Fibroblast of lung (primary cell): ENCODE data around the gene NUDT14. TPM values are rescaled to one million over a fixed set of nuclear protein-coding genes. Genes with fewer than 3 reads are reported as not detected.

ENCODE experiments used
- DNase-seq, 2 donors: peaks; one replicate each; pipeline versions ENCODE4 v3.0.0 to v3.0.0-alpha.2; 2010; ENCODE audit warnings: low read depth in 2 of 2
- H2AFZ ChIP-seq: 2 replicates; pipeline ENCODE4 v1.5.1; 2012; ENCODE audit warnings: low read length, control low read depth, inconsistent platforms
- H3K27ac ChIP-seq: 2 replicates; pipeline ENCODE4 v1.5.1; 2011; ENCODE audit warnings: low read length, control low read depth; ENCODE audit not compliant: insufficient read depth
- H3K27me3 ChIP-seq: 2 replicates; pipeline ENCODE4 v1.5.1; 2011; ENCODE audit warnings: mild to moderate bottlenecking, low read length; ENCODE audit not compliant: control insufficient read depth, insufficient read depth
- H3K36me3 ChIP-seq: 2 replicates; pipeline ENCODE4 v1.5.1; 2011; ENCODE audit warnings: low read length; ENCODE audit not compliant: control insufficient read depth, insufficient read depth
- H3K4me1 ChIP-seq: 2 replicates; pipeline ENCODE4 v1.5.1; 2011; ENCODE audit warnings: low read length; ENCODE audit not compliant: control insufficient read depth, insufficient read depth; ENCODE audit errors: extremely low read depth
- H3K4me2 ChIP-seq: 2 replicates; pipeline ENCODE4 v1.5.1; 2011; ENCODE audit warnings: low read length, control low read depth; ENCODE audit not compliant: insufficient read depth; ENCODE audit errors: extremely low read depth
- H3K4me3 ChIP-seq, 4 experiments: fragments of 200-600 bp in 1 of 4; sonication (generic) in 1 of 4; replicated peaks in 1 of 4; 2 replicates each; pipeline ENCODE4 v1.5.1; 2011 to 2016; ENCODE audit warnings: low read length in 4 of 4, low read depth in 3 of 4, mild to moderate bottlenecking in 3 of 4, control low read depth in 2 of 4, inconsistent platforms in 1 of 4, mixed read lengths in 1 of 4; ENCODE audit not compliant: insufficient read depth in 1 of 4; ENCODE audit errors: control extremely low read depth in 1 of 4
- H3K79me2 ChIP-seq: 2 replicates; pipeline ENCODE4 v1.5.1; 2012; ENCODE audit warnings: mild to moderate bottlenecking, low read length, inconsistent platforms; ENCODE audit not compliant: control insufficient read depth, insufficient read depth
- H3K9ac ChIP-seq: 2 replicates; pipeline ENCODE4 v1.5.1; 2011; ENCODE audit warnings: mild to moderate bottlenecking, low read length, control low read depth; ENCODE audit not compliant: insufficient read depth
- H3K9me3 ChIP-seq: 2 replicates; pipeline ENCODE4 v1.5.1; 2012; ENCODE audit warnings: low read depth, low read length; ENCODE audit not compliant: control insufficient read depth, insufficient read depth
- H4K20me1 ChIP-seq: 2 replicates; pipeline ENCODE4 v1.5.1; 2011; ENCODE audit warnings: low read length; ENCODE audit not compliant: control insufficient read depth, insufficient read depth; ENCODE audit errors: extremely low read depth
- EZH2 ChIP-seq: IDR thresholded peaks from 2 replicates; pipeline ENCODE4 v1.5.1; 2012; ENCODE audit warnings: low read length, control low read depth, mild to moderate bottlenecking; ENCODE audit errors: missing control alignments
- polyA plus RNA-seq, 2 donors: library from polyadenylated mRNA; depleted of rRNA in 1 of 2; stranded (reverse) in 1 of 2; unstranded in 1 of 2; fragments of >200 nt; gene quantifications; 2 replicates each; pipeline ENCODE4 v1.2.1, GENCODE V29; 2011 to 2012; ENCODE audit warnings: missing spikeins in 1 of 2
- total RNA-seq: library from RNA; depleted of rRNA; stranded (reverse); fragments of >200 nt; gene quantifications from 2 replicates; pipeline ENCODE4 v1.2.1, GENCODE V29; 2014
- TF ChIP-seq, protein P1 (sequence below), 2 donors: IDR thresholded peaks in 1 of 2; conservative IDR thresholded peaks in 1 of 2; 1 replicate in 1 of 2; 2 replicates in 1 of 2; pipeline ENCODE4 v1.5.1; 2011 to 2012; ENCODE audit warnings: low read length in 2 of 2, control low read depth in 1 of 2, inconsistent platforms in 1 of 2, low read depth in 1 of 2, mild to moderate bottlenecking in 1 of 2

Gene NUDT14
- total and polyA plus RNA-seq, 2 donors (not counting 1 experiment from before 2014, with no cell fraction given): 6.7 to 14.2 TPM

DNA sequence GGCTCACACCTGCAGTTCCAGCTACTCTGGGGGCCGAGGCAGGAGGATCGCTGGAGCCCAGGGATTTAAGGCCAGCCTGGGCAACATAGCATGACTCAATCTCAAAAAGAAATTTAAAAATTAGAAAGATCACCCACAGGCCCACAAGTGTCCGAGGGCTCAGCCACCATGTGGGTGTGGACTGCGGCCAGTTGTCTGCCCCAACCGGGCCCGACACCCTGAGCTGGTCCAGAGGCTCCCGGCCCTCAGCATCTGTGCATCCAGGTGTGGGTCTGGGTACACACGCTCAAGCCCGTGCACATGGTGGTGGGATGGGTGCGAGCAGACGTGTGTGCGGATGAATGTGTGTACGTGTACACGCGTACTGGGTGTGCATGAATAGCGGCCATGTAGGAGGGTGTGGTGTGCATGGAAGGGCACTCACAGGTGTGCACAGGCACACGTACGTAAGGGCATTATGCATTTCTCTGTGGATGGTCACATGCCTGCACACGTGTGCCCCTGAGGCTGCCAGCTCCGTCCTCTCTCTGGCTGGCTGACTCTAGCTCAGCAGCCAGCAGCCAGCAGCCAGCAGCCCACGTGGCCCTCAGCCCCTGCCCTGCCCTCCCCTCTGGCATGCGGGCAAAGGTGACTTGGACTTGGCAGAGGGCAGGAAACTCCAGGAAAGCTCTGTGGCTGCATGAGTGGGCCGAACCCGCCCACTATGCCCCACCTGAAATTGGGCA lies 23.3 kb upstream of the NUDT14 start:
- H2AFZ ChIP-seq: no peak overlapping the region

DNA sequence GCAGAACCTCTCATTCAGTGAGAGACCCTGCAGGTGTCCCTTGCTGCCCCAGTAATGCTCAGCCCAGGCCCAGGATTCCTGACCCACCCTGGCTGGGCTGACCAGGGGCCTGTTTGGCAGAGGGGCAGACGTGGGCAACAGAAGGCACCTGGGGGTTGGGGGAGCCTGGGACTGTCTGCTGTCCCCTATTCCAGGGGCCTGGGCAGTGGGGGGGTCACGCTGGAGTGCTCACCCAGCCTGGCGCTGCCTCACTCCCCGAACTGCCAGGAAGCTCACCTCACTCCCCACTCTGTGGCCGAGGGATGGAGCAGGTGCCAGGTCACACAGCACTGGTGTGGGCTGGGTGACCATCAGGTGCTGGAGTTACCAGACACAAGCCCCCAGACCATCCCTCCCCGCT lies 22.6 kb upstream of the NUDT14 start:
- no peak overlapping the region for H2AFZ ChIP-seq
- no peak overlapping the region for H3K9ac ChIP-seq
- no peak overlapping the region for H3K4me3 ChIP-seq
- H3K27me3 ChIP-seq: no peaks in the 10 kb centered on the region
- no peak for DNase-seq
- peaks cover 2% of the 10 kb centered on the region for H3K4me1 ChIP-seq
- no peaks in the 10 kb centered on the region for H4K20me1 ChIP-seq
- no peak overlapping the region for H3K27ac ChIP-seq
- no peak overlapping the region for H3K4me2 ChIP-seq
- no peaks in the 10 kb centered on the region for H3K79me2 ChIP-seq
- H3K9me3 ChIP-seq: no peaks in the 10 kb centered on the region
- H3K36me3 ChIP-seq: no peaks in the 10 kb centered on the region
- TF ChIP-seq EZH2: no peak
- TF ChIP-seq, protein P1, sequence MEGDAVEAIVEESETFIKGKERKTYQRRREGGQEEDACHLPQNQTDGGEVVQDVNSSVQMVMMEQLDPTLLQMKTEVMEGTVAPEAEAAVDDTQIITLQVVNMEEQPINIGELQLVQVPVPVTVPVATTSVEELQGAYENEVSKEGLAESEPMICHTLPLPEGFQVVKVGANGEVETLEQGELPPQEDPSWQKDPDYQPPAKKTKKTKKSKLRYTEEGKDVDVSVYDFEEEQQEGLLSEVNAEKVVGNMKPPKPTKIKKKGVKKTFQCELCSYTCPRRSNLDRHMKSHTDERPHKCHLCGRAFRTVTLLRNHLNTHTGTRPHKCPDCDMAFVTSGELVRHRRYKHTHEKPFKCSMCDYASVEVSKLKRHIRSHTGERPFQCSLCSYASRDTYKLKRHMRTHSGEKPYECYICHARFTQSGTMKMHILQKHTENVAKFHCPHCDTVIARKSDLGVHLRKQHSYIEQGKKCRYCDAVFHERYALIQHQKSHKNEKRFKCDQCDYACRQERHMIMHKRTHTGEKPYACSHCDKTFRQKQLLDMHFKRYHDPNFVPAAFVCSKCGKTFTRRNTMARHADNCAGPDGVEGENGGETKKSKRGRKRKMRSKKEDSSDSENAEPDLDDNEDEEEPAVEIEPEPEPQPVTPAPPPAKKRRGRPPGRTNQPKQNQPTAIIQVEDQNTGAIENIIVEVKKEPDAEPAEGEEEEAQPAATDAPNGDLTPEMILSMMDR (conservative IDR thresholded peaks at IDR 0.05 in 1 of 2, IDR thresholded peaks at IDR 0.05 in 1 of 2; ENCODE audit: low read depth in 1 of 2, low read length in 2 of 2): no peak

More for the DNA sequence above, 23.3 kb upstream of the NUDT14 start:
- Histone ChIP-seq H3K27me3 (no peaks in the 10 kb centered on the region), H3K36me3 (no peaks in the 10 kb centered on the region), H4K20me1 (no peaks in the 10 kb centered on the region), H3K9ac (no peak overlapping the region), H3K9me3 (no peaks in the 10 kb centered on the region), H3K27ac (no peak overlapping the region), H3K4me3 (no peak overlapping the region), H3K4me1 (peaks cover 2% of the 10 kb centered on the region), H3K79me2 (no peaks in the 10 kb centered on the region), H3K4me2 (no peak overlapping the region)
- peak in 1 of 2 donors; percentile 11 for DNase-seq
- TF ChIP-seq EZH2: no peak
- TF ChIP-seq, protein P1 (conservative IDR thresholded peaks at IDR 0.05 in 1 of 2, IDR thresholded peaks at IDR 0.05 in 1 of 2; ENCODE audit: low read depth in 1 of 2, low read length in 2 of 2): no peak

DNA sequence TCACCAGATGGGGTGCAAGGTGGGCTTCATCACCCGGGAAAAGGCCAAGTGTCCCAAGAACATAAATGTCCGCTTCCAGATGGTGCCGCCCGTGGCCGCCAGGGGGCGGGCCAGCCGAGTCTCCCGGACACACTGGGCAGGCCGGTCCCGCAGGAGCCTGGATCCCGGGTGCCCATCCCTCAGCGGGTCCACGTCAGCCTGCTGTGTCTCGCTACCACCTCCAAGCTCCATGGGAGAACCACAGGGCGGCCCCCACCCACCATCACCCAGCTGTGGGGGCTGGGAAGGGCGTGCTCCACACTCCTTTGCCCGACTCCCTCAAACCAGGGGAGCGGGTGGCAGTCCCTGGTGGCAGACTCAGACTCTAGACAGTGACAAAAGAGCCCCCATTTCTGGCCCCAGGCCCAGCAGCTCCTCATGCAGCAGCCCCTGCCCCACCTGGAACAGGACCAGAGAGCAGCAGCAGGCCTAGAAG lies 22.0 kb upstream of the NUDT14 start:
- H2AFZ ChIP-seq: no peak overlapping the region
- TF ChIP-seq, protein P1 (conservative IDR thresholded peaks at IDR 0.05 in 1 of 2, IDR thresholded peaks at IDR 0.05 in 1 of 2; ENCODE audit: low read depth in 1 of 2, low read length in 2 of 2): peak; percentile 77 to 82
- TF ChIP-seq EZH2: no peak
- H3K27me3 ChIP-seq: no peaks in the 10 kb centered on the region
- no peaks in the 10 kb centered on the region for H3K79me2 ChIP-seq
- H3K4me3 ChIP-seq: no peak overlapping the region
- peak overlapping the region; percentile 51 for H3K4me2 ChIP-seq
- H3K27ac ChIP-seq: no peak overlapping the region
- no peaks in the 10 kb centered on the region for H3K9me3 ChIP-seq
- H3K36me3 ChIP-seq: no peaks in the 10 kb centered on the region
- peak; percentile 55 for DNase-seq
- no peak overlapping the region for H3K9ac ChIP-seq
- H4K20me1 ChIP-seq: no peaks in the 10 kb centered on the region
- peaks cover 2% of the 10 kb centered on the region for H3K4me1 ChIP-seq
